ENCODE measurements around the gene OR10A3. TPM values are rescaled to one million over a fixed set of nuclear protein-coding genes. Genes with fewer than 3 reads are reported as not detected.

The OR10A3 gene
- total RNA-seq, 1 experiment from 2014 or later, result not detected

- no peak for DNase-seq (ENCODE audit: low read depth, low spot score)
- no TSS peak for BruUV-seq (replicated peaks)
- Histone ChIP-seq H3K27me3 (ENCODE audit: insufficient read depth, low read length) (peaks cover 13% of the 10 kb centered on the region; the same call in 1 of the 2 replicates), H2AFZ (ENCODE audit: low read depth, low read length, poor library complexity, severe bottlenecking) (no peak overlapping the region), H3K4me2 (ENCODE audit: low read length) (no peak overlapping the region), H4K20me1 (ENCODE audit: insufficient read depth) (no peaks in the 10 kb centered on the region), H3K4me3 (replicated peaks in 1 of 2; ENCODE audit: low read depth in 1 of 2, low read length in 2 of 2) (no peak overlapping the region), H3K27ac (ENCODE audit: low read depth, low read length) (no peak overlapping the region), H3K36me3 (ENCODE audit: control insufficient read depth in 1 of 2, insufficient read depth in 2 of 2, low read length in 2 of 2) (no peaks in the 10 kb centered on the region), H3K9ac (ENCODE audit: low read length) (no peak overlapping the region), H3K4me1 (ENCODE audit: control insufficient read depth in 1 of 2, insufficient read depth in 2 of 2, low read length in 2 of 2) (no peaks in the 10 kb centered on the region), H3K9me2 (ENCODE audit: insufficient read depth) (no peaks in the 10 kb centered on the region), H3K9me3 (ENCODE audit: control insufficient read depth in 1 of 2, insufficient read depth in 1 of 2, low read depth in 1 of 2, low read length in 2 of 2) (no peaks in the 10 kb centered on the region), H3K79me2 (ENCODE audit: insufficient read depth, low read length) (no peaks in the 10 kb centered on the region)
- POLR2A ChIA-PET, result no interaction called here
- CTCF ChIA-PET, result no interaction called here
- RAD21 ChIA-PET (ENCODE audit: low non-redundant PET in 1 of 2, low total read pairs in 2 of 2, uncharacterized antibody in 2 of 2, unreplicated experiment in 2 of 2), result no interaction called here
- intact Hi-C loops (cut with micrococcal nuclease), result loop anchor here (10.0 kb wide), 1 partner anchor 196 kb away; no protein-coding TSS in a partner anchor
- no peak for ATAC-seq
- TF ChIP-seq MAX (IDR thresholded peaks at IDR 0.05) (no peak), CTCF (IDR thresholded peaks at IDR 0.05 in 2 of 3, conservative IDR thresholded peaks at IDR 0.05 in 1 of 3; ENCODE audit: borderline replicate concordance in 1 of 3, insufficient read depth in 1 of 3, low read depth in 2 of 3, low read length in 2 of 3) (no peak), ZNF274 (IDR thresholded peaks at IDR 0.05; ENCODE audit: low read depth, low read length) (no peak), EZH2 (IDR thresholded peaks at IDR 0.05) (no peak), POLR2A (IDR thresholded peaks at IDR 0.05; ENCODE audit: borderline replicate concordance, extremely low read depth, insufficient read depth, insufficient read length) (no peak), ZFX (IDR thresholded peaks at IDR 0.05) (no peak), CEBPB (IDR thresholded peaks at IDR 0.05; ENCODE audit: low read depth) (no peak), JUND (IDR thresholded peaks at IDR 0.05) (no peak), SRF (IDR thresholded peaks at IDR 0.05; ENCODE audit: low read depth) (no peak), TCF7L2 (IDR thresholded peaks at IDR 0.05; ENCODE audit: borderline replicate concordance, extremely low read depth, insufficient read depth, insufficient read length) (no peak), EZH2phosphoT487 (IDR thresholded peaks at IDR 0.05; ENCODE audit: borderline replicate concordance) (no peak), CBX3 (IDR thresholded peaks at IDR 0.05; ENCODE audit: low read depth) (no peak), EGR1 (IDR thresholded peaks at IDR 0.05; ENCODE audit: low read depth) (no peak)
- TF ChIP-seq, protein P1, sequence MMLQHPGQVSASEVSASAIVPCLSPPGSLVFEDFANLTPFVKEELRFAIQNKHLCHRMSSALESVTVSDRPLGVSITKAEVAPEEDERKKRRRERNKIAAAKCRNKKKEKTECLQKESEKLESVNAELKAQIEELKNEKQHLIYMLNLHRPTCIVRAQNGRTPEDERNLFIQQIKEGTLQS (IDR thresholded peaks at IDR 0.05), result no peak
- TF ChIP-seq, protein P2, sequence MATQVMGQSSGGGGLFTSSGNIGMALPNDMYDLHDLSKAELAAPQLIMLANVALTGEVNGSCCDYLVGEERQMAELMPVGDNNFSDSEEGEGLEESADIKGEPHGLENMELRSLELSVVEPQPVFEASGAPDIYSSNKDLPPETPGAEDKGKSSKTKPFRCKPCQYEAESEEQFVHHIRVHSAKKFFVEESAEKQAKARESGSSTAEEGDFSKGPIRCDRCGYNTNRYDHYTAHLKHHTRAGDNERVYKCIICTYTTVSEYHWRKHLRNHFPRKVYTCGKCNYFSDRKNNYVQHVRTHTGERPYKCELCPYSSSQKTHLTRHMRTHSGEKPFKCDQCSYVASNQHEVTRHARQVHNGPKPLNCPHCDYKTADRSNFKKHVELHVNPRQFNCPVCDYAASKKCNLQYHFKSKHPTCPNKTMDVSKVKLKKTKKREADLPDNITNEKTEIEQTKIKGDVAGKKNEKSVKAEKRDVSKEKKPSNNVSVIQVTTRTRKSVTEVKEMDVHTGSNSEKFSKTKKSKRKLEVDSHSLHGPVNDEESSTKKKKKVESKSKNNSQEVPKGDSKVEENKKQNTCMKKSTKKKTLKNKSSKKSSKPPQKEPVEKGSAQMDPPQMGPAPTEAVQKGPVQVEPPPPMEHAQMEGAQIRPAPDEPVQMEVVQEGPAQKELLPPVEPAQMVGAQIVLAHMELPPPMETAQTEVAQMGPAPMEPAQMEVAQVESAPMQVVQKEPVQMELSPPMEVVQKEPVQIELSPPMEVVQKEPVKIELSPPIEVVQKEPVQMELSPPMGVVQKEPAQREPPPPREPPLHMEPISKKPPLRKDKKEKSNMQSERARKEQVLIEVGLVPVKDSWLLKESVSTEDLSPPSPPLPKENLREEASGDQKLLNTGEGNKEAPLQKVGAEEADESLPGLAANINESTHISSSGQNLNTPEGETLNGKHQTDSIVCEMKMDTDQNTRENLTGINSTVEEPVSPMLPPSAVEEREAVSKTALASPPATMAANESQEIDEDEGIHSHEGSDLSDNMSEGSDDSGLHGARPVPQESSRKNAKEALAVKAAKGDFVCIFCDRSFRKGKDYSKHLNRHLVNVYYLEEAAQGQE (IDR thresholded peaks at IDR 0.05; ENCODE audit: low read depth), result no peak
These were observed 42.7 kb downstream of the OR10A3 start for GRCh38 chr11:7898666-7899283.
